CD14-positive monocyte (primary cell): ENCODE results near the gene SIK3. TPM values are rescaled to one million over a fixed set of nuclear protein-coding genes. Genes with fewer than 3 reads are reported as not detected.
A peak's percentile ranks its signal among the peaks of the same experiment; 100 is the strongest.

ENCODE experiments used
- DNase-seq, 3 donors: peaks; one replicate each; pipeline ENCODE4 v3.0.0-alpha.2; 2011 to 2022
- H2AFZ ChIP-seq: 2 replicates; pipeline ENCODE4 v1.6.0; 2012; ENCODE audit warnings: mild to moderate bottlenecking, low read depth, low read length, inconsistent platforms; ENCODE audit not compliant: insufficient read depth, poor library complexity, severe bottlenecking
- H3K27ac ChIP-seq, 2 donors: 1 replicate in 1 of 2; 2 replicates in 1 of 2; pipeline ENCODE4 v1.5.1; 2012 to 2013; ENCODE audit warnings: low read length in 2 of 2, control low read depth in 1 of 2, inconsistent platforms in 1 of 2, low read depth in 1 of 2, mild to moderate bottlenecking in 1 of 2
- H3K27me3 ChIP-seq, 2 donors: one replicate each; pipeline versions ENCODE4 v1.6.0 to v1.6.1; 2011 to 2013; ENCODE audit warnings: low read length in 2 of 2; ENCODE audit not compliant: control insufficient read depth in 2 of 2, insufficient read depth in 2 of 2
- H3K36me3 ChIP-seq, 2 donors: replicated peaks in 1 of 2; 1 replicate in 1 of 2; 2 replicates in 1 of 2; pipeline versions ENCODE4 v1.5.1 to v1.6.1; 2012 to 2013; ENCODE audit warnings: low read length in 2 of 2, control low read depth in 1 of 2, inconsistent platforms in 1 of 2, mild to moderate bottlenecking in 1 of 2; ENCODE audit not compliant: insufficient read depth in 2 of 2, control insufficient read depth in 1 of 2
- H3K4me1 ChIP-seq, 2 donors: 1 replicate in 1 of 2; 2 replicates in 1 of 2; pipeline versions ENCODE4 v1.5.1 to v1.6.1; 2012 to 2013; ENCODE audit warnings: low read length in 2 of 2, control low read depth in 1 of 2, inconsistent platforms in 1 of 2, mild to moderate bottlenecking in 1 of 2, moderate library complexity in 1 of 2; ENCODE audit not compliant: insufficient read depth in 2 of 2, control insufficient read depth in 1 of 2
- H3K4me2 ChIP-seq: replicated peaks from 2 replicates; pipeline ENCODE3; 2012; ENCODE audit warnings: low read length, moderate library complexity, mild to moderate bottlenecking; ENCODE audit not compliant: poor library complexity, severe bottlenecking; ENCODE audit errors: extremely low read depth
- H3K4me3 ChIP-seq, 3 experiments: fragments of 200-600 bp in 1 of 3; sonication (generic) in 1 of 3; replicated peaks in 1 of 3; 1 replicate in 2 of 3; 2 replicates in 1 of 3; pipeline ENCODE4 v1.5.1; 2011 to 2013; ENCODE audit warnings: low read length in 3 of 3, mild to moderate bottlenecking in 3 of 3, control low read depth in 2 of 3, low read depth in 2 of 3, inconsistent platforms in 1 of 3, moderate library complexity in 1 of 3
- H3K79me2 ChIP-seq: 2 replicates; pipeline ENCODE4 v1.6.0; 2012; ENCODE audit warnings: mild to moderate bottlenecking, control low read depth, inconsistent platforms, low read length, moderate library complexity; ENCODE audit not compliant: insufficient read depth
- H3K9ac ChIP-seq: 2 replicates; pipeline ENCODE4 v1.6.0; 2017; ENCODE audit warnings: low read length, mild to moderate bottlenecking; ENCODE audit not compliant: insufficient read depth, poor library complexity, severe bottlenecking
- H3K9me3 ChIP-seq, 2 donors: replicated peaks in 1 of 2; 1 replicate in 1 of 2; 2 replicates in 1 of 2; pipeline versions ENCODE4 v1.5.1 to v1.6.1; 2012 to 2013; ENCODE audit warnings: low read length in 2 of 2, control low read depth in 1 of 2; ENCODE audit not compliant: control insufficient read depth in 1 of 2, insufficient read depth in 1 of 2
- H4K20me1 ChIP-seq: 2 replicates; pipeline ENCODE4 v1.6.0; 2012; ENCODE audit warnings: mild to moderate bottlenecking, low read length, control low read depth, moderate library complexity; ENCODE audit not compliant: insufficient read depth
- H3K27ac Mint-ChIP-seq, 7 donors: one replicate each; pipeline ENCODE4 v1.8.0; 2020; ENCODE audit warnings: mild to moderate bottlenecking in 7 of 7, mixed read lengths in 7 of 7, moderate library complexity in 6 of 7, inconsistent platforms in 2 of 7
- H3K27me3 Mint-ChIP-seq, 3 donors: one replicate each; pipeline ENCODE4 v1.8.0; 2021 to 2022; ENCODE audit warnings: low read depth in 3 of 3, mild to moderate bottlenecking in 3 of 3, mixed read lengths in 3 of 3, moderate library complexity in 3 of 3, inconsistent platforms in 1 of 3
- H3K36me3 Mint-ChIP-seq, 2 donors: one replicate each; pipeline ENCODE4 v1.8.0; 2020; ENCODE audit warnings: mixed read lengths in 2 of 2, inconsistent platforms in 1 of 2, mild to moderate bottlenecking in 1 of 2
- H3K4me1 Mint-ChIP-seq: one replicate; pipeline ENCODE4 v1.8.0; 2020; ENCODE audit warnings: mild to moderate bottlenecking, mixed read lengths
- H3K4me3 Mint-ChIP-seq, 2 donors: one replicate each; pipeline ENCODE4 v1.8.0; 2020; ENCODE audit warnings: mild to moderate bottlenecking in 2 of 2, mixed read lengths in 2 of 2, moderate library complexity in 1 of 2
- H3K9me3 Mint-ChIP-seq, 7 donors: one replicate each; pipeline ENCODE4 v1.8.0; 2020 to 2022; ENCODE audit warnings: mixed read lengths in 7 of 7, mild to moderate bottlenecking in 6 of 7, moderate library complexity in 6 of 7, inconsistent platforms in 2 of 7
- WGBS: methylation state at CpG from one replicate; pipeline ENCODE4 v1.1.5; 2013; ENCODE audit warnings: missing lambda C conversion rate; ENCODE audit not compliant: insufficient coverage; 5-methylcytosine and 5-hydroxymethylcytosine counted together
- intact Hi-C, 2 donors: fragments of 100-400 bp; cut with micrococcal nuclease; formaldehyde crosslinking; loops; one replicate each; pipeline versions ENCODE4 v1.15.0 to v1.15.1; 2023
- polyA plus RNA-seq, 3 donors: library from polyadenylated mRNA; depleted of rRNA in 1 of 3; unstranded in 2 of 3; stranded (reverse) in 1 of 3; fragments of 300-500 nt in 2 of 3; fragments of >200 nt in 1 of 3; fragmentation: Illumina TruSeq in 2 of 3; gene quantifications; 1 replicate in 2 of 3; 2 replicates in 1 of 3; pipeline ENCODE4 v1.2.3, GENCODE V29; 2012 to 2021
- TF ChIP-seq, protein P1 (sequence below): fragments of 200-600 bp; IDR thresholded peaks from one replicate; pipeline ENCODE4 v1.8.0; 2022; ENCODE audit warnings: antibody characterized with exemption, mild to moderate bottlenecking

Gene SIK3
- polyA plus RNA-seq, 3 donors: 18.3 to 142 (median 20.0) TPM

DNA sequence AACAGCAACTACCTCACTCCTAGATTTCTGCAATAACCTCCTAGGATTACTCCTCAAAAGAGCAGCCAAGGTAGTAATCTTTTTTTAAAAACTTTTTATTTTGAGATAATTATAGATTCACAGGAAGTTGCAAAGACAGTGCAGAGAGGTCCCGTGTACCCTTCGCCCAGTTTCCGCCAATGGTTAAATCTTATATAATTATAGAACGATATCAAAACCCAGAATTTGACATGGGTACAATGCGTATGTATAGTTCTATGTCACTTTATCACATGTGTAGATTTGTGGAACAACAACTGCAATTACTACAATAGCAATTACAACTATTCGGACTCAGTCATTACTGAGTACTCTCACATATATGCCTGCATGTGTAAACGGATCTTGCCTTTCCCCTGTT is 166.0 kb downstream of the SIK3 start:
- no peak overlapping the region for H2AFZ ChIP-seq
- intact Hi-C loops: no loop called here
- H3K4me1 ChIP-seq: peaks cover 47 to 52% of the 10 kb centered on the region in 2 donors

DNA sequence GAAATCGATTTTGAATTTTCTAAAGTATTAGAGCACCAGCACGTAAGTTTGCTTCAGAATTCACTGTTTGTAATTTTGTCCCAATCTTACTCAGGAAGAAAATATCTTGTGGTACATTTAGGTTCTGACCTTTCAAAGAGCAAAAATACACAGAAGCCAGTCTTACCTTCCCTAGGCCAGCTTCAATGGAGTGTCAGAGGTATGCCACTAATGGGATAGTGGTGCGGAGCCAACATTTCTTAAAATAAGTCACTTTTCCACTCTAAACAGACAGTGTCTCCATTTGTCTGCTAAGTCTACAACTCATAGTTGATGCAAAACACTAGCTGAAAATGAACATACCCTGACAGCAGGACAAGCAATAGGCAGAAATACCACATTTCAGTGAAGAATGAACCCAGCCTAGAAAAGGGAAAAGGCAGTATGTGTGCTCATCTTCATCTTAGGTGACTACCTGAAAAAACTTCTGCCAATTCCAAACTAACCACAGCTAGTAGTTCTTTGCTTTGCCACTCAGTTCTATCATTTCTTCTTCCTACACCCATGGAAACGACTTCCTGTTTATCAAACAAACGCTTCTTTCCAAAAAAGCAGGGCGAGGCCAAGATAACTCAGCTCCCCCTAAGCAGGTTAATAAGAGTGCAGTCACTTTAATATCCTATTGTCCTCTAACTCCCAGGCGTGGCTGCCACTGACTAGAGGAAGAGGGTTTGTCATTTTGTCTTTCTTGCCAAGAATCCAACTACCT is 166.8 kb downstream of the SIK3 start:
- intact Hi-C loops: no loop called here

More for the DNA sequence above, 166.0 kb downstream of the SIK3 start:
- H3K9ac ChIP-seq: no peak overlapping the region
- H3K27ac ChIP-seq: peak overlapping the region in 1 of 2 donors; percentile 72
- H3K9me3 ChIP-seq: no peaks in the 10 kb centered on the region
- peak overlapping the region in 1 of 3 experiments; percentile 33 for H3K4me3 ChIP-seq
- Mint-ChIP-seq H3K4me3 (peak overlapping the region; percentile 35 to 71), H3K9me3 (peaks cover 0 to 2% (median 0%) of the 10 kb centered on the region in 7 donors), H3K36me3 (peaks cover 23 to 32% of the 10 kb centered on the region in 2 donors), H3K4me1 (peaks cover 60% of the 10 kb centered on the region), H3K27me3 (no peaks in the 10 kb centered on the region), H3K27ac (peak overlapping the region; percentile 75 to 97 (median 86))
- WGBS: 25% methylated on average over 2 of the region's 7 CpGs
- TF ChIP-seq, protein P1, sequence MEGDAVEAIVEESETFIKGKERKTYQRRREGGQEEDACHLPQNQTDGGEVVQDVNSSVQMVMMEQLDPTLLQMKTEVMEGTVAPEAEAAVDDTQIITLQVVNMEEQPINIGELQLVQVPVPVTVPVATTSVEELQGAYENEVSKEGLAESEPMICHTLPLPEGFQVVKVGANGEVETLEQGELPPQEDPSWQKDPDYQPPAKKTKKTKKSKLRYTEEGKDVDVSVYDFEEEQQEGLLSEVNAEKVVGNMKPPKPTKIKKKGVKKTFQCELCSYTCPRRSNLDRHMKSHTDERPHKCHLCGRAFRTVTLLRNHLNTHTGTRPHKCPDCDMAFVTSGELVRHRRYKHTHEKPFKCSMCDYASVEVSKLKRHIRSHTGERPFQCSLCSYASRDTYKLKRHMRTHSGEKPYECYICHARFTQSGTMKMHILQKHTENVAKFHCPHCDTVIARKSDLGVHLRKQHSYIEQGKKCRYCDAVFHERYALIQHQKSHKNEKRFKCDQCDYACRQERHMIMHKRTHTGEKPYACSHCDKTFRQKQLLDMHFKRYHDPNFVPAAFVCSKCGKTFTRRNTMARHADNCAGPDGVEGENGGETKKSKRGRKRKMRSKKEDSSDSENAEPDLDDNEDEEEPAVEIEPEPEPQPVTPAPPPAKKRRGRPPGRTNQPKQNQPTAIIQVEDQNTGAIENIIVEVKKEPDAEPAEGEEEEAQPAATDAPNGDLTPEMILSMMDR: no peak
- peak overlapping the region; percentile 45 for H3K4me2 ChIP-seq
- H4K20me1 ChIP-seq: peaks cover 7% of the 10 kb centered on the region
- no peaks in the 10 kb centered on the region for H3K27me3 ChIP-seq
- peaks cover 10 to 21% of the 10 kb centered on the region in 2 donors for H3K36me3 ChIP-seq
- no peak for DNase-seq
- H3K79me2 ChIP-seq: peaks cover 66% of the 10 kb centered on the region

More for the DNA sequence above, 166.8 kb downstream of the SIK3 start:
- Histone ChIP-seq H3K4me3 (peak overlapping the region in 1 of 3 experiments; percentile 33), H3K9me3 (no peaks in the 10 kb centered on the region), H3K4me1 (peaks cover 47 to 52% of the 10 kb centered on the region in 2 donors), H3K27me3 (no peaks in the 10 kb centered on the region), H4K20me1 (peaks cover 7% of the 10 kb centered on the region), H3K27ac (peak overlapping the region in 1 of 2 donors; percentile 72), H3K9ac (no peak overlapping the region), H3K4me2 (peak overlapping the region; percentile 45), H2AFZ (no peak overlapping the region), H3K79me2 (peaks cover 66% of the 10 kb centered on the region), H3K36me3 (peaks cover 8 to 21% of the 10 kb centered on the region in 2 donors)
- Mint-ChIP-seq H3K4me3 (peak overlapping the region in 1 of 2 donors; percentile 71), H3K27ac (peak overlapping the region; percentile 75 to 97 (median 86)), H3K27me3 (no peaks in the 10 kb centered on the region), H3K36me3 (peaks cover 22 to 32% of the 10 kb centered on the region in 2 donors), H3K9me3 (peaks cover 0 to 2% (median 0%) of the 10 kb centered on the region in 7 donors), H3K4me1 (peaks cover 62% of the 10 kb centered on the region)
- TF ChIP-seq, protein P1: no peak
- DNase-seq: peak; percentile 67 to 73 (median 69)
- no CpG with 5 or more reads among the region's 7 CpGs for WGBS
